ENCODE data around the gene IGF2R.
A peak's percentile ranks its signal among the peaks of the same experiment; 100 is the strongest.

The IGF2R gene

GRCh38 chr6:160034036-160034930 lies 65.4 kb downstream of the IGF2R start:
- DNase-seq (no peak), ATAC-seq (replicated peaks) (no peak)
- Mint-ChIP-seq H3K27ac (peak overlapping the region in 1 of 2 donors; percentile 58), H3K36me3 (ENCODE audit: insufficient read depth) (peaks cover 67% of the 10 kb centered on the region), H3K27me3 (no peaks in the 10 kb centered on the region), H3K9me3 (no peaks in the 10 kb centered on the region), H3K4me1 (ENCODE audit: low read depth in 2 of 2) (peaks cover 4 to 17% of the 10 kb centered on the region in 2 donors), H3K4me3 (no peak overlapping the region)

GRCh38 chr6:160035241-160035640 lies 66.4 kb downstream of the IGF2R start:
- no peak overlapping the region for H3K4me3 Mint-ChIP-seq
- DNase-seq (no peak), ATAC-seq (replicated peaks) (no peak)
- H3K4me1 Mint-ChIP-seq (ENCODE audit: low read depth in 2 of 2), result peaks cover 8 to 18% of the 10 kb centered on the region in 2 donors
- no peaks in the 10 kb centered on the region for H3K9me3 Mint-ChIP-seq
- H3K27ac Mint-ChIP-seq, result peak overlapping the region; percentile 44 to 75
- no peaks in the 10 kb centered on the region for H3K27me3 Mint-ChIP-seq
- peaks cover 59% of the 10 kb centered on the region for H3K36me3 Mint-ChIP-seq (ENCODE audit: insufficient read depth)

GRCh38 chr6:160035693-160036330 lies 66.9 kb downstream of the IGF2R start:
- H3K27me3 Mint-ChIP-seq, result no peaks in the 10 kb centered on the region
- H3K4me1 Mint-ChIP-seq (ENCODE audit: low read depth in 2 of 2), result peaks cover 8 to 16% of the 10 kb centered on the region in 2 donors
- DNase-seq, result no peak
- H3K9me3 Mint-ChIP-seq, result no peaks in the 10 kb centered on the region
- no peak for ATAC-seq (replicated peaks)
- H3K36me3 Mint-ChIP-seq (ENCODE audit: insufficient read depth), result peaks cover 58% of the 10 kb centered on the region
- H3K4me3 Mint-ChIP-seq, result no peak overlapping the region
- peak overlapping the region; percentile 44 to 75 for H3K27ac Mint-ChIP-seq

GRCh38 chr6:160036331-160036695 lies 67.4 kb downstream of the IGF2R start:
- DNase-seq, result no peak
- no peaks in the 10 kb centered on the region for H3K9me3 Mint-ChIP-seq
- no peak overlapping the region for H3K4me3 Mint-ChIP-seq
- H3K27ac Mint-ChIP-seq, result peak overlapping the region; percentile 35 to 44
- H3K4me1 Mint-ChIP-seq (ENCODE audit: low read depth in 2 of 2), result peaks cover 8 to 16% of the 10 kb centered on the region in 2 donors
- H3K27me3 Mint-ChIP-seq, result no peaks in the 10 kb centered on the region
- H3K36me3 Mint-ChIP-seq (ENCODE audit: insufficient read depth), result peaks cover 56% of the 10 kb centered on the region
- no peak for ATAC-seq (replicated peaks)

- no peaks in the 10 kb centered on the region for H3K27me3 Mint-ChIP-seq
- no peak overlapping the region for H3K4me3 Mint-ChIP-seq
- peaks cover 61% of the 10 kb centered on the region for H3K36me3 Mint-ChIP-seq (ENCODE audit: insufficient read depth)
- peak overlapping the region; percentile 35 to 44 for H3K27ac Mint-ChIP-seq
- H3K4me1 Mint-ChIP-seq (ENCODE audit: low read depth in 2 of 2), result peaks cover 8 to 16% of the 10 kb centered on the region in 2 donors
- ATAC-seq (replicated peaks) (no peak), DNase-seq (no peak)
- no peaks in the 10 kb centered on the region for H3K9me3 Mint-ChIP-seq
Observed at GRCh38 chr6:160036790-160037206, 67.9 kb downstream of the IGF2R start.

GRCh38 chr6:160038479-160038878 lies 69.6 kb downstream of the IGF2R start:
- H3K4me1 Mint-ChIP-seq (ENCODE audit: low read depth in 2 of 2), result peaks cover 8 to 16% of the 10 kb centered on the region in 2 donors
- DNase-seq (no peak), ATAC-seq (replicated peaks) (no peak)
- H3K27me3 Mint-ChIP-seq, result no peaks in the 10 kb centered on the region
- H3K27ac Mint-ChIP-seq, result peak overlapping the region; percentile 7 to 44
- no peak overlapping the region for H3K4me3 Mint-ChIP-seq
- H3K9me3 Mint-ChIP-seq, result no peaks in the 10 kb centered on the region
- peaks cover 62% of the 10 kb centered on the region for H3K36me3 Mint-ChIP-seq (ENCODE audit: insufficient read depth)

- no peak overlapping the region for H3K27ac Mint-ChIP-seq
- peaks cover 8 to 16% of the 10 kb centered on the region in 2 donors for H3K4me1 Mint-ChIP-seq (ENCODE audit: low read depth in 2 of 2)
- no peak overlapping the region for H3K4me3 Mint-ChIP-seq
- H3K9me3 Mint-ChIP-seq, result no peaks in the 10 kb centered on the region
- ATAC-seq (replicated peaks) (no peak), DNase-seq (no peak)
- H3K27me3 Mint-ChIP-seq, result no peaks in the 10 kb centered on the region
- H3K36me3 Mint-ChIP-seq (ENCODE audit: insufficient read depth), result peaks cover 63% of the 10 kb centered on the region
Observed at GRCh38 chr6:160039441-160039840, 70.6 kb downstream of the IGF2R start.

- Mint-ChIP-seq H3K27ac (peak overlapping the region in 1 of 2 donors; percentile 20), H3K36me3 (ENCODE audit: insufficient read depth) (peaks cover 64% of the 10 kb centered on the region), H3K27me3 (no peaks in the 10 kb centered on the region), H3K9me3 (no peaks in the 10 kb centered on the region), H3K4me1 (ENCODE audit: low read depth in 2 of 2) (peaks cover 8 to 16% of the 10 kb centered on the region in 2 donors), H3K4me3 (no peak overlapping the region)
- ATAC-seq (replicated peaks), result no peak
- no peak for DNase-seq
Observed at GRCh38 chr6:160040055-160040454, 71.2 kb downstream of the IGF2R start.

- Mint-ChIP-seq H3K36me3 (ENCODE audit: insufficient read depth) (peaks cover 67% of the 10 kb centered on the region), H3K4me1 (ENCODE audit: low read depth in 2 of 2) (peaks cover 8 to 14% of the 10 kb centered on the region in 2 donors), H3K27me3 (no peaks in the 10 kb centered on the region), H3K9me3 (no peaks in the 10 kb centered on the region), H3K4me3 (no peak overlapping the region), H3K27ac (no peak overlapping the region)
- DNase-seq (no peak), ATAC-seq (replicated peaks) (no peak)
Observed at GRCh38 chr6:160040527-160041264, 71.8 kb downstream of the IGF2R start.

GRCh38 chr6:160041608-160042007 lies 72.7 kb downstream of the IGF2R start:
- Mint-ChIP-seq H3K27ac (peak overlapping the region in 1 of 2 donors; percentile 20), H3K4me3 (no peak overlapping the region), H3K36me3 (ENCODE audit: insufficient read depth) (peaks cover 65% of the 10 kb centered on the region), H3K9me3 (no peaks in the 10 kb centered on the region), H3K4me1 (ENCODE audit: low read depth in 2 of 2) (peaks cover 8% of the 10 kb centered on the region in 2 donors), H3K27me3 (no peaks in the 10 kb centered on the region)
- ATAC-seq (replicated peaks) (peak; percentile 35), DNase-seq (no peak)

- no peaks in the 10 kb centered on the region for H3K9me3 Mint-ChIP-seq
- no peak for DNase-seq
- H3K4me3 Mint-ChIP-seq, result no peak overlapping the region
- ATAC-seq (replicated peaks), result no peak
- peaks cover 65% of the 10 kb centered on the region for H3K36me3 Mint-ChIP-seq (ENCODE audit: insufficient read depth)
- peak overlapping the region in 1 of 2 donors; percentile 20 for H3K27ac Mint-ChIP-seq
- peaks cover 8% of the 10 kb centered on the region in 2 donors for H3K4me1 Mint-ChIP-seq (ENCODE audit: low read depth in 2 of 2)
- H3K27me3 Mint-ChIP-seq, result no peaks in the 10 kb centered on the region
Observed at GRCh38 chr6:160042014-160042773, 73.3 kb downstream of the IGF2R start.

GRCh38 chr6:160042788-160043301 lies 74.0 kb downstream of the IGF2R start:
- ATAC-seq (replicated peaks), result no peak
- Mint-ChIP-seq H3K4me1 (ENCODE audit: low read depth in 2 of 2) (peaks cover 7% of the 10 kb centered on the region in 2 donors), H3K27me3 (no peaks in the 10 kb centered on the region), H3K4me3 (no peak overlapping the region), H3K27ac (no peak overlapping the region), H3K36me3 (ENCODE audit: insufficient read depth) (peaks cover 68% of the 10 kb centered on the region), H3K9me3 (no peaks in the 10 kb centered on the region)
- DNase-seq, result no peak

- no peaks in the 10 kb centered on the region for H3K27me3 Mint-ChIP-seq
- H3K36me3 Mint-ChIP-seq (ENCODE audit: insufficient read depth), result peaks cover 74% of the 10 kb centered on the region
- no peak for DNase-seq
- no peak for ATAC-seq (replicated peaks)
- H3K9me3 Mint-ChIP-seq, result no peaks in the 10 kb centered on the region
- no peak overlapping the region for H3K27ac Mint-ChIP-seq
- no peak overlapping the region for H3K4me3 Mint-ChIP-seq
- H3K4me1 Mint-ChIP-seq (ENCODE audit: low read depth in 2 of 2), result peaks cover 2 to 5% of the 10 kb centered on the region in 2 donors
Observed at GRCh38 chr6:160043784-160044183, 74.9 kb downstream of the IGF2R start.

Data from effector memory CD8-positive, alpha-beta T cell (primary cell).